LNCAP (cell line): Measurements from ENCODE around the gene RUBCNL.

Experiments
- TF ChIP-seq, protein P1 (sequence below): fragments of 450-650 bp; IDR thresholded peaks from 2 replicates; pipeline ENCODE4 v1.5.1; 2017; ENCODE audit warnings: mild to moderate bottlenecking

The RUBCNL gene

DNA sequence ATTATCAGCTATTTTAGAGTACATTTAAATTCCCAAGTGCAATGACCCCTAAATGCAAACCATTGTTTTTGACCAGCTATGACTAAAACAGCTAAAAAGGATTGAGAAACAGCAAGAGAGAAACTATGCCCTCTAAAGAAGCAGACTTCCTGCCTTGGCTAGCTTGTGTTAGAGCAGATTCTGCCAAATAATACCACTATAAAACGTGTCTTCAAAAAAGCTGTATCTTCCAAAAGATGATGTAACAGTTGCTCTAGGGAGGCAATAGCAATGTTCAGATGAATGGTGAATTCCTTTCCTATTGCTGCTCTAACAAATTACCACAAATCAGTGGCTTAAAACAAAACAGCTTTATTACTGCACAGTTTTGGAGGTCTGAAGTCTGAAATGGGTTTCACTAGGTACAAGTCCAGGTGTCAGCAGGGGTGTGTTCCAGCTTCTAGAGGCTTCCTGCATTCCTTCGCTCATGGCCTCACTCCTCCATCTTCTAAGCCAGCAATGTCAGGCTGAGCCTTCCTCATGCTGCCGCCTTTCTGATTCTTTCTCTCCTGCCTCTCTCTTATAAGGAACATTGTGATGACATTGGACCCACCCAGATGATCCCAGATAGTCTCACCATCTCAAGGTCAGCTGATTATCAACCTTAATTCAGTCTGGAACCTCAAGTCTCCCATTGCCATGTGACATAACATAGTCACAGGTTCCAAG lies 90.8 kb downstream of the RUBCNL start:
- TF ChIP-seq, protein P1, sequence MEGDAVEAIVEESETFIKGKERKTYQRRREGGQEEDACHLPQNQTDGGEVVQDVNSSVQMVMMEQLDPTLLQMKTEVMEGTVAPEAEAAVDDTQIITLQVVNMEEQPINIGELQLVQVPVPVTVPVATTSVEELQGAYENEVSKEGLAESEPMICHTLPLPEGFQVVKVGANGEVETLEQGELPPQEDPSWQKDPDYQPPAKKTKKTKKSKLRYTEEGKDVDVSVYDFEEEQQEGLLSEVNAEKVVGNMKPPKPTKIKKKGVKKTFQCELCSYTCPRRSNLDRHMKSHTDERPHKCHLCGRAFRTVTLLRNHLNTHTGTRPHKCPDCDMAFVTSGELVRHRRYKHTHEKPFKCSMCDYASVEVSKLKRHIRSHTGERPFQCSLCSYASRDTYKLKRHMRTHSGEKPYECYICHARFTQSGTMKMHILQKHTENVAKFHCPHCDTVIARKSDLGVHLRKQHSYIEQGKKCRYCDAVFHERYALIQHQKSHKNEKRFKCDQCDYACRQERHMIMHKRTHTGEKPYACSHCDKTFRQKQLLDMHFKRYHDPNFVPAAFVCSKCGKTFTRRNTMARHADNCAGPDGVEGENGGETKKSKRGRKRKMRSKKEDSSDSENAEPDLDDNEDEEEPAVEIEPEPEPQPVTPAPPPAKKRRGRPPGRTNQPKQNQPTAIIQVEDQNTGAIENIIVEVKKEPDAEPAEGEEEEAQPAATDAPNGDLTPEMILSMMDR: no peak

DNA sequence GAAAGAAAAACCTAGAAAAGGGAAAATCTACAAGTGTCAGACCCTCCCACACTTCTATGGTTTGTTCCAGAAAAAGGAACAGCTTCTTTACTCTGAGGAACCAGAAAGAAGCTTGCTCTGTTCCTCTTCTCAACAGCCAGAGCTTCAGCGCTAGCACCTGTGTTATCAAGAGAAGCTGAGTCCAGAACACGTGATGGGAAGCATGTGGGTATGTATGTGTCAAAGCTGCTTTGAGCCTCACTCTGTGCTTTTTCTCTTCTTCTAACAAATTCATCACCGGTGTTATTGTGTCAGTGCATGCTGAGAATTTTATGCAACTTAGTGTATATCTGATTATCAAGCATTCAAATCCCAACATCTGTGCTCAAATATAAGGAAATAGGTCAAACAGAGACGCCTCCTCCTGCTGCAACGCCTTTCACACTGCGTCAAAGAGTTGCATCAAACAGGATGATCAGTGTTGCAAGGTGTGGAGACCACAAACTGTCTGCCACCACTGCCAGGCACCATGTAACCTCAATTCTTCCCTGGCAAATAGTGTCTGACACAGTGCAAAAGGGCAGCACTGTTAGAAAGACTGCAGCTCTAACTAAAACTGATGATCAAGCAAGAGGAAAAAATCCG lies 91.4 kb downstream of the RUBCNL start:
- TF ChIP-seq, protein P1: no peak

DNA sequence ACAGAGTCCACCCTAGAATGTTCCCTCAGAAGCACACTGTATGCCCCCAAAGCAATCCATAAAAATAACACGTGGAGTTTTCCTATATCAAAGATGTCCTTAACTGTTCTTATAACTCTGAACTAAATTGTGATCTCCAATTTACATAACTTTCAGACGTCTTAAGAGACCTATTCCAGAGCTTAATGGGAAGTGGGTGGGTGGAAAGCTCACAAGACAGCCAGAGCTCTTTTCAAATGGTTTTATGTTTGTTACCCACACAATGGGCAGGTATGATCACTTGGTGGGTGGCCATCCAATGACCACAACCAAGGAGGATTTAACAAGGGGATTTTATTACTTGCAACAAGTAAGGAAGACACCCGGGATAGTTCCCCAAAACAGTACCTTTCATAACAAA lies 93.6 kb downstream of the RUBCNL start:
- TF ChIP-seq, protein P1: no peak
